Breast epithelium (tissue), 3 donors: ENCODE measurements around the gene ASPDH.

Experiments used
- POLR2A ChIP-seq: fragments of 450-650 bp; IDR thresholded peaks from one replicate; pipeline ENCODE4 v1.6.1; 2016; ENCODE audit warnings: antibody characterized with exemption, mild to moderate bottlenecking, moderate library complexity
- TF ChIP-seq, protein P1 (sequence below), 3 donors: fragments of 450-650 bp; IDR thresholded peaks; one replicate each; pipeline ENCODE4 v1.5.1; 2016 to 2017; ENCODE audit warnings: antibody characterized with exemption in 3 of 3, mild to moderate bottlenecking in 3 of 3, moderate library complexity in 3 of 3

- TF ChIP-seq, protein P1, sequence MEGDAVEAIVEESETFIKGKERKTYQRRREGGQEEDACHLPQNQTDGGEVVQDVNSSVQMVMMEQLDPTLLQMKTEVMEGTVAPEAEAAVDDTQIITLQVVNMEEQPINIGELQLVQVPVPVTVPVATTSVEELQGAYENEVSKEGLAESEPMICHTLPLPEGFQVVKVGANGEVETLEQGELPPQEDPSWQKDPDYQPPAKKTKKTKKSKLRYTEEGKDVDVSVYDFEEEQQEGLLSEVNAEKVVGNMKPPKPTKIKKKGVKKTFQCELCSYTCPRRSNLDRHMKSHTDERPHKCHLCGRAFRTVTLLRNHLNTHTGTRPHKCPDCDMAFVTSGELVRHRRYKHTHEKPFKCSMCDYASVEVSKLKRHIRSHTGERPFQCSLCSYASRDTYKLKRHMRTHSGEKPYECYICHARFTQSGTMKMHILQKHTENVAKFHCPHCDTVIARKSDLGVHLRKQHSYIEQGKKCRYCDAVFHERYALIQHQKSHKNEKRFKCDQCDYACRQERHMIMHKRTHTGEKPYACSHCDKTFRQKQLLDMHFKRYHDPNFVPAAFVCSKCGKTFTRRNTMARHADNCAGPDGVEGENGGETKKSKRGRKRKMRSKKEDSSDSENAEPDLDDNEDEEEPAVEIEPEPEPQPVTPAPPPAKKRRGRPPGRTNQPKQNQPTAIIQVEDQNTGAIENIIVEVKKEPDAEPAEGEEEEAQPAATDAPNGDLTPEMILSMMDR (IDR thresholded peaks at IDR 0.05): no peak
- TF ChIP-seq POLR2A: no peak
Measured at GRCh38 chr19:50513746-50514345, at the start of gene ASPDH.
